IPS-18c (cell line): Measurements from ENCODE around the gene UTP4.

ENCODE experiments used
- H3K4me3 ChIP-seq: 2 replicates; pipeline ENCODE4 v1.7.0; 2013; ENCODE audit warnings: low read depth, mild to moderate bottlenecking, low read length, moderate library complexity; ENCODE audit not compliant: insufficient read depth
- H3K9me3 ChIP-seq: one replicate; pipeline ENCODE4 v1.6.1; 2013; ENCODE audit warnings: mild to moderate bottlenecking, low read length, moderate library complexity; ENCODE audit not compliant: control insufficient read depth, insufficient read depth

UTP4 gene

GRCh38 chr16:69132424-69133252 is at the start of gene UTP4, which contains the start of gene CHTF8:
TSS of gene UTP4 (plus strand) at chr16:69132649. CDS start at chr16:69133460, 811 bp downstream.
TSS of gene CHTF8 (minus strand) at chr16:69132588. CDS start at chr16:69121458, 11,130 bp downstream.
- Histone ChIP-seq H3K9me3 (no peaks in the 10 kb centered on the region), H3K4me3 (peak within 1 kb of the TSS; percentile 52)

GRCh38 chr16:69083306-69083941 is 49.0 kb upstream of the UTP4 start:
- Histone ChIP-seq H3K9me3 (no peaks in the 10 kb centered on the region), H3K4me3 (no peak overlapping the region)

- no peak overlapping the region for H3K4me3 ChIP-seq
- no peaks in the 10 kb centered on the region for H3K9me3 ChIP-seq
Observed at GRCh38 chr16:69084289-69084688, 48.2 kb upstream of the UTP4 start.

DNA sequence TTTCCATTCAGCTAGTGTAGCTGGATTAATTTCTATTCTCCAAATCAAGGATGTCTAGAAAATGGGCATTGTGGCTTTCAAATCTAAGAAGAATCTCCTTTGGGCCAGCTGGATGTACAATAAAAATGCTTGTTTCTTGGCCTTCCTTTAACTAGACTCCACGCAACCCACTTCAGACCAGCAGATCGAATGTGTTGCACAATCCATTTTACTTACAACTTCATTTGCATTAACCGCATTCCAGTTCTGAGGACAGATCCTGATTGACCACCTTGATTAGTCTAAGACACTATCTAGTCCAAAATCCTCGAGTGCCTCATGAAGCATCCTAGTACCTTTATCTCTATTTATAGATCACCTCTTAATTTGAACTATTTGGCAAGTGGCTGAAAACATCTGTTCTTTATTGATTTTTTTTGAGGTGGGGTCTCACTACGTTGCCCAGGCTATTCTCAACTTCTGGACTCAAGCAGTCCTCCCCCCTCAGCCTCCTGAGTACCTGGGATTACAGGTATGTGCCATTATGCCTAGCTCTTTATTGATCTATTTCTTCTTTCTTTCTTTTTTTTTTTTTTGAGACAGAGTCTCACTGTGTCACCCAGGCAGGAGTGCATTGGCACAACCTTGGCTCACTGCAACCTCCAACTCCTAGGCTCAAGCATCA is 47.3 kb upstream of the UTP4 start:
- H3K4me3 ChIP-seq = no peak overlapping the region
- no peaks in the 10 kb centered on the region for H3K9me3 ChIP-seq

- no peaks in the 10 kb centered on the region for H3K9me3 ChIP-seq
Observed at GRCh38 chr16:69087161-69087581, 45.3 kb upstream of the UTP4 start.

GRCh38 chr16:69088684-69089083 is 43.8 kb upstream of the UTP4 start:
- Histone ChIP-seq H3K4me3 (no peak overlapping the region), H3K9me3 (no peaks in the 10 kb centered on the region)

More at GRCh38 chr16:69087161-69087581, 45.3 kb upstream of the UTP4 start:
- no peak overlapping the region for H3K4me3 ChIP-seq

GRCh38 chr16:69089091-69089910 is 43.1 kb upstream of the UTP4 start:
- H3K9me3 ChIP-seq = no peaks in the 10 kb centered on the region
- H3K4me3 ChIP-seq = no peak overlapping the region

DNA sequence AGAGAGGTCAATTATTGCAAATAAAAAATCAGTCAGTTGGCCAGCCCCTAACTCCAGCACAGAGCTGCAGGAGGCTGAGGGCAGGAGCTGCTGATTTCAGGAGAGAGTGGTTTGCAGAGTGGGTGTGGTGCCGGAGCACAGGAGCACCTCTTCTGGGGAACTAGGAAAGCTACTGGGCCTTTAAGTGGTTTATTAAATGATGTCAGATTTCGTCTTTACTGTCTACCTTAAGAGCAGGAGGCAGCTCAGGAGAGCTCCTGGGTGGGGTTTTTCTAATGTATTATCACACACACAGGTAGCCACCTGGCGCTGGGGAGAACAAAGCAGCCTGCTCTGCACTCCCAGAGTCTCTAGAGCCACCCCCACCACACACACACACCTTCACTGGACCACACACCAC is 38.5 kb upstream of the UTP4 start:
- H3K9me3 ChIP-seq = no peaks in the 10 kb centered on the region
- no peak overlapping the region for H3K4me3 ChIP-seq

DNA sequence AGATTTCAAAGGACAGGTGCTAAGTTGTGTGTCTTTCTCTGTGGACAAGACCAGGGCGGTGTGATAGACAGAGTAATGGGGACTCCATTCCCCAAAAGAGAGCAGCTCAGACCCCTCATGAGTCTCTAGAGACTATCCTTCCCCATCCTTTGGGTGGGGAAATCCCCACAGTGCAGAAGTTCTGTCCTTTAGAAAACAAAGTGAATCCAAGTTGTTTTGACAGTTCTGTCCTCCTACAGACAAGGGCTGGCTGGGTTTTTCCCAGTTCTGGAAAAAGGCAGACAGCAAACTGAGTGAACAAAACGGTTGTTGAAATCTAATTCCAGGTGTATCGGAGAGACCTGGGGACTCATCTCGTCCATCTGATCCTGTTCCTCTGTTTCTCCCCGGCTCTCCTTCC is 37.9 kb upstream of the UTP4 start:
- Histone ChIP-seq H3K4me3 (no peak overlapping the region), H3K9me3 (no peaks in the 10 kb centered on the region)

DNA sequence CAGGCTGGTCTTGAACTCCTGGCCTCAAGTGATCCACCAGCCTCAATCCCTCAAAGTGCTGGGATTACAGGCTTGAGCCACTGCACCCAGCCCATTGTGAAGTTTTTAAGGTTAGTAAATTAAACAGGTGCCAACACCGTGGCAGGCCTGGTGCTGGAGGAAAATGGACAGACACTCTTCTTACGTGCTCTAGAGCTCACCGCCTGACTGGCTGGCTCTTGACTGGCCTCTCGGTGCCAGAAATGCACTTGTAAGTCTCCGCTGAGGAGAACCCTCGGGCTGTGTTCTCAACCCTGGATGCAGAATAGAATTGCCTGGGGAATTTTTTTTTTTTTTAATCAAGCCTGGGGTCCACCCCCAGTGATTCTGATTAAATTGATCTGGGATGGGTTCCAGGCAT is 37.3 kb upstream of the UTP4 start:
- H3K9me3 ChIP-seq = no peaks in the 10 kb centered on the region
- no peak overlapping the region for H3K4me3 ChIP-seq

- Histone ChIP-seq H3K4me3 (no peak overlapping the region; the same call in 1 of the 2 replicates), H3K9me3 (no peaks in the 10 kb centered on the region)
Observed at GRCh38 chr16:69100071-69100691, 32.3 kb upstream of the UTP4 start.

- Histone ChIP-seq H3K9me3 (no peaks in the 10 kb centered on the region), H3K4me3 (peak within 1 kb of the TSS; percentile 82)
Observed at GRCh38 chr16:69105501-69106361, 26.7 kb upstream of the UTP4 start, which contains the start of gene HAS3. TSS of gene HAS3 (plus strand) at chr16:69105653. CDS start at chr16:69109396, 3,743 bp downstream.

GRCh38 chr16:69106491-69107315 is 25.7 kb upstream of the UTP4 start:
- H3K4me3 ChIP-seq = peak overlapping the region; percentile 80
- H3K9me3 ChIP-seq = no peaks in the 10 kb centered on the region

DNA sequence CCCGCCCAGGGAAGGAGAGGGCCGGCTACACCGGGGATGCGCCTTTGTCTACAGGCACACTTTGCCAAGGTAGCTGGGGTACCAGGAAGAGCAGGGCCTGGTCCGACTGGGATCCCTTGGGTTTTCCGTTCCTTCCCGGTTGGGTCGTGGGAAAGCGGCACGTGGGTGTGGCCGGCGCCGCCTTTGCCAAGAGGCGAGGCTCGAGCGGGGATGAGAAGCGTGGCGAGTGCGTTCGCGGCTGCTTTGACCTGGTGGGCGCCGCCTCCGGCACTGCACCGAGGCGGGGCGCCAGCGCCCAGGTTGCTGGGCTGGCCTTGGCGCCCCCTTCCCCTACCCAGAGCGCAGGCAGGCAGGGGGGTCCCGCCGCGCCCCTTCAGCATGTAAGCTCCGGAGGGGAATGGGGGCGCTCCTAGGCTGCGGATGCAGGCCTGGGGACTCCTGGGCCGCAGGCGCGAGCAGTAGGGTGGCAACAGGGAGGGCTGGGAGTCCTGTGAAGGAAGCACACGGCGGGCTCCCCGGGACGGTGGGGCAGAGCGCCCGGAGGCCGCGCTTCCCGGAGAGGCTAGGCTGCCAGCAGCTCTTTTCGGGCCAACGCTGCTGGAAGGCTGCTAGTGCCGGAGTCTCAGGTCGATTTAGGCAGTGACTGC is 25.0 kb upstream of the UTP4 start:
- H3K4me3 ChIP-seq = peak overlapping the region; percentile 80
- no peaks in the 10 kb centered on the region for H3K9me3 ChIP-seq
